ENCODE results near the gene GRB14. TPM values are rescaled to one million over a fixed set of nuclear protein-coding genes. Genes with fewer than 3 reads are reported as not detected.
A peak's percentile ranks its signal among the peaks of the same experiment; 100 is the strongest.

GRB14 gene
- total and polyA plus RNA-seq, 2 of the 13 experiments (the other 11 are each of a cell fraction or from before 2014, with no cell fraction given) = 4.6 to 5.8 TPM

DNA sequence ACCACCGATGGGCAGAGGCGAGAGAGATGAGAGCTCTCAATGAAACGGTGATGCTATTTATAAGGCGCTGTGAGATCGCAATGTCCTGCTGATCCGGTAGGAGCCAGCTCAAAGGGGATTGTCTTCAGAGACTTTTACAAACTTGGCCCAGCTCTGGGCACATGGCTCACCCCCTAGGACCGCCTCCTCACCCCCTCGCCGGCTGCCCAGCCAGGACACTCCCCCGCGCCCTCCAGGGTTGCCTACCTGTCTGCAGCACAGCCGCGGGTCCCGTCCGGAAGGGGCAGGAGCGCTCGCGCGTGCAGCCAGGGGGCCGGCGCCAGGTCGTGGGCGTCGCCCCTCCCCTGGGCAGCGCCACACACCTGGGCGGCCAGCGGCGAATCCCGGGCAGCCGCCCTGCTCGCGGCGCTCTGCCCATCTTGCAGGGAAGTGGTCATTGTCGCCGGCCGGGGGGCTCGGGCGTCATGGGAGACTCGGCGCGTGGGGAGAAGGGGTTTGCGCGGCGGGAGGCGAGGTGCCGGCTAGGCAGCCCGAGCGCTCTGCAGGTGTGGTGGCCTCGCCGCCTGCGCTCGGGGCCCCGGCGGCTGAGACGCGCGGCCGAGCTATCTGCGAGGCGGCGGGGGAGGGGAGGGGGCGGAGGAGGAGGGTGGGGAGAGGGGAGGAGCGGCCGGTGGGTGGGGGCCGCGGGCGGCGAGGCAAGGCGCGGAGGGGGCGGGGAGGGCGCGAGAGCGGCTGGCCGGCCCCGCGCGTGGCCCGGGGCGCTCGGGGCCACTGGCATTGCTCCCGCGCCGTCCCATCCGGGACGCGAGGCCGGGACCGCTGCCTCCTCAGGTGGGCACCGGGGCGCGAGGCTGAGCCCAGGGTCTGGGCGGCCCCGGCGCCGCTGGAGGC lies at the start of gene GRB14 (continued):
- no peak for TF ChIP-seq SP2 (CRISPR knock-in tag; IDR thresholded peaks at IDR 0.05)
- TF ChIP-seq, protein P1, sequence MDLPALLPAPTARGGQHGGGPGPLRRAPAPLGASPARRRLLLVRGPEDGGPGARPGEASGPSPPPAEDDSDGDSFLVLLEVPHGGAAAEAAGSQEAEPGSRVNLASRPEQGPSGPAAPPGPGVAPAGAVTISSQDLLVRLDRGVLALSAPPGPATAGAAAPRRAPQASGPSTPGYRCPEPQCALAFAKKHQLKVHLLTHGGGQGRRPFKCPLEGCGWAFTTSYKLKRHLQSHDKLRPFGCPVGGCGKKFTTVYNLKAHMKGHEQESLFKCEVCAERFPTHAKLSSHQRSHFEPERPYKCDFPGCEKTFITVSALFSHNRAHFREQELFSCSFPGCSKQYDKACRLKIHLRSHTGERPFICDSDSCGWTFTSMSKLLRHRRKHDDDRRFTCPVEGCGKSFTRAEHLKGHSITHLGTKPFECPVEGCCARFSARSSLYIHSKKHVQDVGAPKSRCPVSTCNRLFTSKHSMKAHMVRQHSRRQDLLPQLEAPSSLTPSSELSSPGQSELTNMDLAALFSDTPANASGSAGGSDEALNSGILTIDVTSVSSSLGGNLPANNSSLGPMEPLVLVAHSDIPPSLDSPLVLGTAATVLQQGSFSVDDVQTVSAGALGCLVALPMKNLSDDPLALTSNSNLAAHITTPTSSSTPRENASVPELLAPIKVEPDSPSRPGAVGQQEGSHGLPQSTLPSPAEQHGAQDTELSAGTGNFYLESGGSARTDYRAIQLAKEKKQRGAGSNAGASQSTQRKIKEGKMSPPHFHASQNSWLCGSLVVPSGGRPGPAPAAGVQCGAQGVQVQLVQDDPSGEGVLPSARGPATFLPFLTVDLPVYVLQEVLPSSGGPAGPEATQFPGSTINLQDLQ (CRISPR knock-in tag; IDR thresholded peaks at IDR 0.05) = no peak
- TF ChIP-seq PHF8 (CRISPR knock-in tag; IDR thresholded peaks at IDR 0.05) = peak; percentile 56
- TF ChIP-seq, protein P2, sequence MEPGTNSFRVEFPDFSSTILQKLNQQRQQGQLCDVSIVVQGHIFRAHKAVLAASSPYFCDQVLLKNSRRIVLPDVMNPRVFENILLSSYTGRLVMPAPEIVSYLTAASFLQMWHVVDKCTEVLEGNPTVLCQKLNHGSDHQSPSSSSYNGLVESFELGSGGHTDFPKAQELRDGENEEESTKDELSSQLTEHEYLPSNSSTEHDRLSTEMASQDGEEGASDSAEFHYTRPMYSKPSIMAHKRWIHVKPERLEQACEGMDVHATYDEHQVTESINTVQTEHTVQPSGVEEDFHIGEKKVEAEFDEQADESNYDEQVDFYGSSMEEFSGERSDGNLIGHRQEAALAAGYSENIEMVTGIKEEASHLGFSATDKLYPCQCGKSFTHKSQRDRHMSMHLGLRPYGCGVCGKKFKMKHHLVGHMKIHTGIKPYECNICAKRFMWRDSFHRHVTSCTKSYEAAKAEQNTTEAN (CRISPR knock-in tag; conservative IDR thresholded peaks at IDR 0.05) = no peak
- 0 out of 2 replicates have a peak, but pooled peaks have one; percentile 19 for TF ChIP-seq ZNF552 (CRISPR knock-in tag; IDR thresholded peaks at IDR 0.05; ENCODE audit: borderline replicate concordance)
- TF ChIP-seq, protein P3, sequence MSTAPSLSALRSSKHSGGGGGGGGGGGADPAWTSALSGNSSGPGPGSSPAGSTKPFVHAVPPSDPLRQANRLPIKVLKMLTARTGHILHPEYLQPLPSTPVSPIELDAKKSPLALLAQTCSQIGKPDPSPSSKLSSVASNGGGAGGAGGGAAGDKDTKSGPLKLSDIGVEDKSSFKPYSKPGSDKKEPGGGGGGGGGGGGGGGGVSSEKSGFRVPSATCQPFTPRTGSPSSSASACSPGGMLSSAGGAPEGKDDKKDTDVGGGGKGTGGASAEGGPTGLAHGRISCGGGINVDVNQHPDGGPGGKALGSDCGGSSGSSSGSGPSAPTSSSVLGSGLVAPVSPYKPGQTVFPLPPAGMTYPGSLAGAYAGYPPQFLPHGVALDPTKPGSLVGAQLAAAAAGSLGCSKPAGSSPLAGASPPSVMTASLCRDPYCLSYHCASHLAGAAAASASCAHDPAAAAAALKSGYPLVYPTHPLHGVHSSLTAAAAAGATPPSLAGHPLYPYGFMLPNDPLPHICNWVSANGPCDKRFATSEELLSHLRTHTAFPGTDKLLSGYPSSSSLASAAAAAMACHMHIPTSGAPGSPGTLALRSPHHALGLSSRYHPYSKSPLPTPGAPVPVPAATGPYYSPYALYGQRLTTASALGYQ (CRISPR knock-in tag; IDR thresholded peaks at IDR 0.05) = no peak
- TF ChIP-seq SMAD3 (CRISPR knock-in tag; IDR thresholded peaks at IDR 0.05) = no peak
- TF ChIP-seq ZNF772 (CRISPR knock-in tag; IDR thresholded peaks at IDR 0.05) = peak; percentile 9; the same call in 1 of the 2 replicates
- TF ChIP-seq, protein P4, sequence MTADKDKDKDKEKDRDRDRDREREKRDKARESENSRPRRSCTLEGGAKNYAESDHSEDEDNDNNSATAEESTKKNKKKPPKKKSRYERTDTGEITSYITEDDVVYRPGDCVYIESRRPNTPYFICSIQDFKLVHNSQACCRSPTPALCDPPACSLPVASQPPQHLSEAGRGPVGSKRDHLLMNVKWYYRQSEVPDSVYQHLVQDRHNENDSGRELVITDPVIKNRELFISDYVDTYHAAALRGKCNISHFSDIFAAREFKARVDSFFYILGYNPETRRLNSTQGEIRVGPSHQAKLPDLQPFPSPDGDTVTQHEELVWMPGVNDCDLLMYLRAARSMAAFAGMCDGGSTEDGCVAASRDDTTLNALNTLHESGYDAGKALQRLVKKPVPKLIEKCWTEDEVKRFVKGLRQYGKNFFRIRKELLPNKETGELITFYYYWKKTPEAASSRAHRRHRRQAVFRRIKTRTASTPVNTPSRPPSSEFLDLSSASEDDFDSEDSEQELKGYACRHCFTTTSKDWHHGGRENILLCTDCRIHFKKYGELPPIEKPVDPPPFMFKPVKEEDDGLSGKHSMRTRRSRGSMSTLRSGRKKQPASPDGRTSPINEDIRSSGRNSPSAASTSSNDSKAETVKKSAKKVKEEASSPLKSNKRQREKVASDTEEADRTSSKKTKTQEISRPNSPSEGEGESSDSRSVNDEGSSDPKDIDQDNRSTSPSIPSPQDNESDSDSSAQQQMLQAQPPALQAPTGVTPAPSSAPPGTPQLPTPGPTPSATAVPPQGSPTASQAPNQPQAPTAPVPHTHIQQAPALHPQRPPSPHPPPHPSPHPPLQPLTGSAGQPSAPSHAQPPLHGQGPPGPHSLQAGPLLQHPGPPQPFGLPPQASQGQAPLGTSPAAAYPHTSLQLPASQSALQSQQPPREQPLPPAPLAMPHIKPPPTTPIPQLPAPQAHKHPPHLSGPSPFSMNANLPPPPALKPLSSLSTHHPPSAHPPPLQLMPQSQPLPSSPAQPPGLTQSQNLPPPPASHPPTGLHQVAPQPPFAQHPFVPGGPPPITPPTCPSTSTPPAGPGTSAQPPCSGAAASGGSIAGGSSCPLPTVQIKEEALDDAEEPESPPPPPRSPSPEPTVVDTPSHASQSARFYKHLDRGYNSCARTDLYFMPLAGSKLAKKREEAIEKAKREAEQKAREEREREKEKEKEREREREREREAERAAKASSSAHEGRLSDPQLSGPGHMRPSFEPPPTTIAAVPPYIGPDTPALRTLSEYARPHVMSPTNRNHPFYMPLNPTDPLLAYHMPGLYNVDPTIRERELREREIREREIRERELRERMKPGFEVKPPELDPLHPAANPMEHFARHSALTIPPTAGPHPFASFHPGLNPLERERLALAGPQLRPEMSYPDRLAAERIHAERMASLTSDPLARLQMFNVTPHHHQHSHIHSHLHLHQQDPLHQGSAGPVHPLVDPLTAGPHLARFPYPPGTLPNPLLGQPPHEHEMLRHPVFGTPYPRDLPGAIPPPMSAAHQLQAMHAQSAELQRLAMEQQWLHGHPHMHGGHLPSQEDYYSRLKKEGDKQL (CRISPR knock-in tag; IDR thresholded peaks at IDR 0.05; ENCODE audit: low read depth) = no peak
- peak; percentile 48; the same call in 1 of the 2 replicates for TF ChIP-seq ZNF292 (CRISPR knock-in tag; IDR thresholded peaks at IDR 0.05; ENCODE audit: borderline replicate concordance, low read depth)
- 0 out of 2 replicates have a peak, but pooled peaks have one; percentile 35 for TF ChIP-seq KMT2A (CRISPR knock-in tag; IDR thresholded peaks at IDR 0.05)
- 0 out of 2 replicates have a peak, but pooled peaks have one; percentile 9 for TF ChIP-seq KAT8 (CRISPR knock-in tag; IDR thresholded peaks at IDR 0.05)
- peak; percentile 55; the same call in 1 of the 2 replicates for TF ChIP-seq POLR2G (IDR thresholded peaks at IDR 0.05; ENCODE audit: low read depth, low read length)
- TF ChIP-seq, protein P5, sequence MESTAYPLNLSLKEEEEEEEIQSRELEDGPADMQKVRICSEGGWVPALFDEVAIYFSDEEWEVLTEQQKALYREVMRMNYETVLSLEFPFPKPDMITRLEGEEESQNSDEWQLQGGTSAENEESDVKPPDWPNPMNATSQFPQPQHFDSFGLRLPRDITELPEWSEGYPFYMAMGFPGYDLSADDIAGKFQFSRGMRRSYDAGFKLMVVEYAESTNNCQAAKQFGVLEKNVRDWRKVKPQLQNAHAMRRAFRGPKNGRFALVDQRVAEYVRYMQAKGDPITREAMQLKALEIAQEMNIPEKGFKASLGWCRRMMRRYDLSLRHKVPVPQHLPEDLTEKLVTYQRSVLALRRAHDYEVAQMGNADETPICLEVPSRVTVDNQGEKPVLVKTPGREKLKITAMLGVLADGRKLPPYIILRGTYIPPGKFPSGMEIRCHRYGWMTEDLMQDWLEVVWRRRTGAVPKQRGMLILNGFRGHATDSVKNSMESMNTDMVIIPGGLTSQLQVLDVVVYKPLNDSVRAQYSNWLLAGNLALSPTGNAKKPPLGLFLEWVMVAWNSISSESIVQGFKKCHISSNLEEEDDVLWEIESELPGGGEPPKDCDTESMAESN (CRISPR knock-in tag; conservative IDR thresholded peaks at IDR 0.05) = peak; percentile 59
